NCI-H2107 (cell line): Measurements from ENCODE around the gene SETMAR.
A peak's percentile ranks its signal among the peaks of the same experiment; 100 is the strongest.
"Not testable (repeated sequence)": the region's sequence is repeated elsewhere in the genome, so short reads cannot be mapped to it uniquely, and the experiment has no call there.

Experiments used
- DNase-seq: peaks from one replicate; lab custom pipeline; 2025; lab: John Stamatoyannopoulos, UW

Gene SETMAR

GRCh38 chr3:4303187-4304123 lies at the start of gene SETMAR:
Gene SETMAR, plus strand, starts transcription at chr3:4303369. Its CDS starts 2 bp downstream, at chr3:4303371.
- DNase-seq, result peak; percentile 28

DNA sequence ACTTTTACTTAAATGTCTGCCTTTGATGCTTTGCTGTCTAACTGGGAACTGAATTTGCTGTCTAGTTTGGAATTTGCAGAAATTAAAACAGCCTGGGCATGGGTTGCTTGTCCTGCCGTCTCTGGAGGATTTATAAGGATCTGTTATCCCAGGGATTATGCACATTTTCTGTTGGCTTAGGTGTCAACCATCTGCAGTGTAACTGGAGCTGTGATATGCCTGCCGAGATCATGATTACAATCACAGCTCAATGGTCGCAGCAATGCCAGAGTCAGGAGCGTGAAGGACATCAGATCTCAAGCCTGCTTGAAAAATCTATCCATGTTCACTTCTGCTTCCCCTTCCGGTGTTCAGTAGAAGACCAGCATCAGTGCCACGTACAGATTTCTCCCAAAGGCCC lies 41.8 kb upstream of the SETMAR start:
- no peak for DNase-seq

- no peak for DNase-seq
Measured at GRCh38 chr3:4264040-4264439, 39.1 kb upstream of the SETMAR start.

GRCh38 chr3:4270720-4271119 lies 32.4 kb upstream of the SETMAR start:
- no peak for DNase-seq

- no peak for DNase-seq
Measured at GRCh38 chr3:4271834-4272233, 31.3 kb upstream of the SETMAR start.

- no peak for DNase-seq
Measured at GRCh38 chr3:4279516-4280105, 23.6 kb upstream of the SETMAR start.

DNA sequence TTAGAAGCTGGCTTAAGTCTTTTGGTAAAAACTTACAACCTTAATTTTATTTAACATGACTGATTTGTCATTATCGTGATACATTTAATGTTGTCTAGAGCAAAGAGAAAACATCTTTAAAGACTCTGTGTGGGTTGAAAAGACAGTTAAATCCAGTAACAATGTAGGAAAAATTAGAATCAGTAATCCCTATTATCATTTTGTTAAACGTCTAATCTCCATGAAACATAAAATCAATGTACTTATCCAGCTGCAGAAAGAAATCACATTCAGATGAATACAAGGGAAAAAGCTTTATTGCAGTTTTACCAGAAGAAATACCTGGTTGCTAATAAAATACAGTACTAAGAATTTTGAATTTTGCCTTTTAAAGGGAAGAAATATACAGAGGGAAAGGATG lies 21.2 kb upstream of the SETMAR start:
- DNase-seq, result no peak

DNA sequence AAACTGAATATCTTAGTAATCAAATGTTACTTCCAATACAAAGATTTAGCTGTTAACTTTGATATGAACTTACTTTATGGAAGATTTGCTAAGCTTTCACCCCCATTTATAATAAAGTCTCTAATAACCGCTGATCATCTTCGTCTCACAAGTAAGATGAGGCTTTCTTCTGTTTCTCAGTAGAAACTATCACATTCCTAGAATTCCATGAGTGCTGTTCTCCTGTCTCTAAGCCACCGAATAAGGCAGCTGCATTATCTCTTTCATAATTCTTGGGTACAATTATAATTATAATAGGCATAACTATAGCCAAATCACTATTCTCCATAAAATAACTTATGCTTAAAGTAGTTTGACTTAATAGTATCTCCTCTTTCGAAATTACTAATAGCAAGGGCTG lies 18.3 kb upstream of the SETMAR start:
- no peak for DNase-seq

DNA sequence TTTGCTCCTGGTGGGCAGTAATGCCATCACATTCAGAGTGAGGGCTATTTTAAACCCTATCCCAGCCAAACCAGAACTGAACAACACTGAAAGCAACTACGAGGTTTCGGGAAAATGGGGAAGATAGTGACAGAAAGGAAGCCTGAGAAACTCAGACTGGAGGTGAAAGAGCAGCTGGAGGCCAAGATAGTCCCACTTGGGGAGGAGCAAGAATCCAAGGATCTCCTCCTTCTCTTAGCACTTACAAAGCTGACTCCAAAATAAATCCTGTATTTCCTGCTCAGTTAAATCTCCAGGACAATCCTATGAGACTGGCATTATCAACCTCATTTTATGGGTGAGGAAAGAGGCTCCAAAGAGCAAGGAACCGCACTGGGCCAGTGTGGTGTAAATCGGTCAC lies 14.1 kb upstream of the SETMAR start:
- DNase-seq, result no peak

- DNase-seq, result no peak
Measured at GRCh38 chr3:4290272-4290893, 12.8 kb upstream of the SETMAR start.

DNA sequence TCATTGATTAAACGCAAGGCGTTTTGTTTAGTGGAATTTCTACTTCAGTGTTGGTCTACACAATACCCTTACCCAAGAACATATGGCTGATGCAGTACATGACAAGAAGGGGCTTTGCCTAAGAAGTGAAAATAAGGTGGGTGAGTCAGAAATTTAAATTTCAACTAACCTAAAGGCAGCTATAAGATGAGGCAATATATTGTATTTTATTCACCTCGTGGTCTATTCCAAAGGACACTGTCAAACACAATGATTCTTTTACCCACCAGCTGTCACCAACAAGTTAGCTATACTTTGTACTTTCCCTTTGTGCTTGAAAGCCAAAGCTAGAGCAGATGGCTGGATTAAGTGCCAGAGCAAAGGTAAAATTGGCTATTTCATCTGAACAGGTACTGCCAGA lies 10.9 kb upstream of the SETMAR start:
- DNase-seq, result no peak

GRCh38 chr3:4294616-4295327 lies 8.4 kb upstream of the SETMAR start:
- no peak for DNase-seq

DNA sequence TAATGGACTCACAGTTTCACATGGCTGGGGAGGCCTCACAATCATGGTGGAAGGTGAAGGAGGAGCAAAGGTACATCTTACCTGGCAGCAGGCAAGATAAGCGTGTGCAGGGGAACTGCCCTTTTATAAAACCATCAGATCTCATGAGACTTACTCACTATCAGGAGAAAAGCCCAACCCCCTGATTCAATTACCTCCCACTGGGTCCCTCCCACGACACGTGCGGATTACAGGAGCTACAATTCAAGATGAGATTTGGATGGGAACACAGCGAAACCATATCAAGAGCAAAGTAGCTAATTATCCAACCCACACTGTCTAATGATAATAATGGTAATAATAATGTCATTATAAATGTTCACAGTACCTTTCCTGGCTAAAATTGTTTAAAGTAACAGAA lies 6.7 kb upstream of the SETMAR start:
- DNase-seq, result not testable (repeated sequence)

DNA sequence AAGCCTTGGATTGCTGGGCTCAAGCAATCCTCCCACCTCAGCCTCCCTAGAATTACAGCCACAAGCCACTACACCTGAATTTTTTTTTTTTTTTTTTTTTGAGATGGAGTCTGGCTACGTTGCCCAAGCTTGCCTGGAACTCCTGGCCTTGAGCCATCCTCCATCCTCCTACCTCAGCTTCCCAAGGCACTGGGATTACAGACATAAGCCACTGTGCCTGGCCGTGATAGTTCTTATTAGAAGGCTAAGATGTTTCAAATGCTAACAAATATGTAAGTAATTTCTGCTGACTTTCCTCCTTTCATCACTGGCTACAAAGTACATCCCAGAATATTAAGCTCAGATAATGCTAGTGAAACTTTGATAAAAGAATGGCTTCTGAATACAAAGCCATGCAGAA lies 5.7 kb upstream of the SETMAR start:
- DNase-seq, result no peak

DNA sequence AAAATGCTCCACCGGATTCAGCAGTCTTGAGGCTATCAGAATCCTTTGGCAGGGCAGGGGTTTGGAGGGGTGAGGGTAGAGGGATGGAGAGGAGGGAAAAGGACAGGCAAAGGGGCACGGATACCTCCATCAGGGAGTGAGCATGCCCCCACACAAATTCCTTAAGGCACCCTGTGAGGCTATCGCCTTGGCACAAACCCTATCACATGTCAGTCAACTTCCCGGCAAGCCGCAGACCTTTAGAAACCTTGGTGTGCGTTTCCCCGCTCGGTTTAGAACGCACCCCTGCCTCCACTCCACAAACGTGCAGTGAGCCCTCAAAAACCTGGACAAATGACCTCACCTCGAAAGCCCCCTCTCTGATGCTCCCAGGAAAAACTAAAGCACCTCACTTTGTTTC lies 422 bp upstream of the SETMAR start:
- no peak for DNase-seq

- DNase-seq, result not testable (repeated sequence)
Measured at GRCh38 chr3:4305210-4305609, 2.0 kb downstream of the SETMAR start.

DNA sequence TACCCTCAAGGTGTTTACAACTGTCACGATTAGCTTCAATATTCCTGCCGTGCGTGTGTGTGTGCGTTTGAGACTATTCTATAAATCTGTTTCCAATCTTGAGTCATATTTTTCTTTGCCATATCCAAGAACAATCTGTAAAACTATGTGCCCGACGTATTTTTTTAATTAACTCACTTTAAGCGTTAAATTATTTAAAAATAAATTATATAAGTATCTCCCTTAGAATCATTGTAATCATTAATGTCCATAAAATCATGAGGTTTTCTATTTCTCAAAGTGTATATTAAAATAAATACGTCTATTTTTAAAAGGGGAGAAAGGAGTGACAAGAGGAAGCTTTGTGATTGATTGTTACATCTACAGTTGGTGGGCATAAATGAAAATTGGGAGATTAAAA lies 2.9 kb downstream of the SETMAR start:
- DNase-seq, result no peak

- DNase-seq, result no peak
Measured at GRCh38 chr3:4306860-4307259, 3.7 kb downstream of the SETMAR start.

- no peak for DNase-seq
Measured at GRCh38 chr3:4309491-4310128, 6.4 kb downstream of the SETMAR start.

GRCh38 chr3:4310971-4311370 lies 7.8 kb downstream of the SETMAR start:
- no peak for DNase-seq

GRCh38 chr3:4311496-4311895 lies 8.3 kb downstream of the SETMAR start:
- DNase-seq, result no peak
